Measurements from ENCODE around the gene GORASP2. TPM values are rescaled to one million over a fixed set of nuclear protein-coding genes. Genes with fewer than 3 reads are reported as not detected.

Gene GORASP2
- total RNA-seq, 1 experiment from 2014 or later, result 87.9 TPM

DNA sequence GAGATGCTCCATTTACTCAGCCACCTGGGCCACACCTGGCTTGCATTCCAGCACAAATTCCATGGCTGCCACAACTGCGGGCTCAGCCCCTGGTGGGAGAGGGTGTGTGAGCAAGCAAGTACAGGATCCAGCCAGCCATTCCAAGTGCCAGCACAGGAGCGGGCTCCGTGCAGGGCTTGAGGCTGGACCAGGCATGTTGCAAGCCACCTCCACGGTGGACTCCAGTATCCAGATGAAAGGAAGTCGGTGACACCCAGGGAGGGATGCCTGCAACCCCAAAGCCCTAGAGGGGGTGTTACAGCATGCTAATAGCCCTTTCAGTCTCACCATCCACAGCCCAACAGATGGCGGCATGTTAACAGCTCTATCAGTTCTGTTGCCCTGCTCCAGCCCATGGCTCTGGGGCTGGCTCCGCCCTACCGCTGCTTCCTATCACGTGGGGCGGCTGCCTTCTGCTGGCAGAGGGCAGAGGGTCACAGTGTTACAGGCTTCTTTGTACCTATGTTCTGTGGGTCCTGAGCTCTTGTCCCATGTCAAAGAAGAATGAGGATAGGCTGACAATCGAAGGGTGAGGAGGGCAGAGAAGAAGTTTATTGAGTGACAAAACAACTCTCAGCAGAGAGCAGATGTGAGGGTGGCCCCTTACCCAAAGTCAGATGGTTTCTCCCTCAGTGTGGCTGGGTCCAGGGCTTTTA, 11.7 kb upstream of the GORASP2 start:
- RAD21 ChIA-PET (ENCODE audit: low non-redundant PET in 1 of 2, low total read pairs in 2 of 2, uncharacterized antibody in 2 of 2, unreplicated experiment in 2 of 2), result no interaction called here
- ATAC-seq (no peak), DNase-seq (ENCODE audit: low read depth, low spot score) (no peak)
- Histone ChIP-seq H3K27me3 (ENCODE audit: insufficient read depth, low read length) (no peaks in the 10 kb centered on the region), H3K4me3 (replicated peaks in 1 of 2; ENCODE audit: low read depth in 1 of 2, low read length in 2 of 2) (no peak overlapping the region), H3K4me1 (ENCODE audit: control insufficient read depth in 1 of 2, insufficient read depth in 2 of 2, low read length in 2 of 2) (no peaks in the 10 kb centered on the region), H3K36me3 (ENCODE audit: control insufficient read depth in 1 of 2, insufficient read depth in 2 of 2, low read length in 2 of 2) (no peaks in the 10 kb centered on the region), H3K79me2 (ENCODE audit: insufficient read depth, low read length) (no peaks in the 10 kb centered on the region), H3K9me2 (ENCODE audit: insufficient read depth) (no peaks in the 10 kb centered on the region), H3K4me2 (ENCODE audit: low read length) (no peak overlapping the region), H2AFZ (ENCODE audit: low read depth, low read length, poor library complexity, severe bottlenecking) (no peak overlapping the region), H3K9ac (ENCODE audit: low read length) (no peak overlapping the region), H3K27ac (ENCODE audit: low read depth, low read length) (no peak overlapping the region), H3K9me3 (ENCODE audit: control insufficient read depth in 1 of 2, insufficient read depth in 1 of 2, low read depth in 1 of 2, low read length in 2 of 2) (peaks cover 12 to 14% of the 10 kb centered on the region in 2 experiments; a peak in 2 of 4 replicates), H4K20me1 (ENCODE audit: insufficient read depth) (no peaks in the 10 kb centered on the region)
- no TSS peak for BruUV-seq (replicated peaks)
- intact Hi-C loops (cut with micrococcal nuclease), result no loop called here
- POLR2A ChIA-PET, result interaction anchor here (0.9 kb wide), 1 partner anchor 12 kb away, joined by 3 read pairs; the partner anchor contains the start of gene GORASP2
- CTCF ChIA-PET, result interaction anchor here (1.3 kb wide), 1 partner anchor 12 kb away, joined by 4 read pairs; the partner anchor contains the start of gene GORASP2
- TF ChIP-seq FOSL1 (IDR thresholded peaks at IDR 0.05; ENCODE audit: low read depth), result no peak
- TF ChIP-seq, protein P1, sequence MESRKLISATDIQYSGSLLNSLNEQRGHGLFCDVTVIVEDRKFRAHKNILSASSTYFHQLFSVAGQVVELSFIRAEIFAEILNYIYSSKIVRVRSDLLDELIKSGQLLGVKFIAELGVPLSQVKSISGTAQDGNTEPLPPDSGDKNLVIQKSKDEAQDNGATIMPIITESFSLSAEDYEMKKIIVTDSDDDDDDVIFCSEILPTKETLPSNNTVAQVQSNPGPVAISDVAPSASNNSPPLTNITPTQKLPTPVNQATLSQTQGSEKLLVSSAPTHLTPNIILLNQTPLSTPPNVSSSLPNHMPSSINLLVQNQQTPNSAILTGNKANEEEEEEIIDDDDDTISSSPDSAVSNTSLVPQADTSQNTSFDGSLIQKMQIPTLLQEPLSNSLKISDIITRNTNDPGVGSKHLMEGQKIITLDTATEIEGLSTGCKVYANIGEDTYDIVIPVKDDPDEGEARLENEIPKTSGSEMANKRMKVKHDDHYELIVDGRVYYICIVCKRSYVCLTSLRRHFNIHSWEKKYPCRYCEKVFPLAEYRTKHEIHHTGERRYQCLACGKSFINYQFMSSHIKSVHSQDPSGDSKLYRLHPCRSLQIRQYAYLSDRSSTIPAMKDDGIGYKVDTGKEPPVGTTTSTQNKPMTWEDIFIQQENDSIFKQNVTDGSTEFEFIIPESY (IDR thresholded peaks at IDR 0.05; ENCODE audit: extremely low read depth, insufficient replicate concordance, low read length), result no peak
- TF ChIP-seq EGR1 (IDR thresholded peaks at IDR 0.05; ENCODE audit: low read depth), result no peak
- no peak for TF ChIP-seq POLR2AphosphoS5 (IDR thresholded peaks at IDR 0.05; ENCODE audit: low read depth, low read length)
- no peak for TF ChIP-seq ELF1 (IDR thresholded peaks at IDR 0.05; ENCODE audit: borderline replicate concordance, low read depth)
- TF ChIP-seq ZFX (IDR thresholded peaks at IDR 0.05), result no peak
- TF ChIP-seq, protein P2, sequence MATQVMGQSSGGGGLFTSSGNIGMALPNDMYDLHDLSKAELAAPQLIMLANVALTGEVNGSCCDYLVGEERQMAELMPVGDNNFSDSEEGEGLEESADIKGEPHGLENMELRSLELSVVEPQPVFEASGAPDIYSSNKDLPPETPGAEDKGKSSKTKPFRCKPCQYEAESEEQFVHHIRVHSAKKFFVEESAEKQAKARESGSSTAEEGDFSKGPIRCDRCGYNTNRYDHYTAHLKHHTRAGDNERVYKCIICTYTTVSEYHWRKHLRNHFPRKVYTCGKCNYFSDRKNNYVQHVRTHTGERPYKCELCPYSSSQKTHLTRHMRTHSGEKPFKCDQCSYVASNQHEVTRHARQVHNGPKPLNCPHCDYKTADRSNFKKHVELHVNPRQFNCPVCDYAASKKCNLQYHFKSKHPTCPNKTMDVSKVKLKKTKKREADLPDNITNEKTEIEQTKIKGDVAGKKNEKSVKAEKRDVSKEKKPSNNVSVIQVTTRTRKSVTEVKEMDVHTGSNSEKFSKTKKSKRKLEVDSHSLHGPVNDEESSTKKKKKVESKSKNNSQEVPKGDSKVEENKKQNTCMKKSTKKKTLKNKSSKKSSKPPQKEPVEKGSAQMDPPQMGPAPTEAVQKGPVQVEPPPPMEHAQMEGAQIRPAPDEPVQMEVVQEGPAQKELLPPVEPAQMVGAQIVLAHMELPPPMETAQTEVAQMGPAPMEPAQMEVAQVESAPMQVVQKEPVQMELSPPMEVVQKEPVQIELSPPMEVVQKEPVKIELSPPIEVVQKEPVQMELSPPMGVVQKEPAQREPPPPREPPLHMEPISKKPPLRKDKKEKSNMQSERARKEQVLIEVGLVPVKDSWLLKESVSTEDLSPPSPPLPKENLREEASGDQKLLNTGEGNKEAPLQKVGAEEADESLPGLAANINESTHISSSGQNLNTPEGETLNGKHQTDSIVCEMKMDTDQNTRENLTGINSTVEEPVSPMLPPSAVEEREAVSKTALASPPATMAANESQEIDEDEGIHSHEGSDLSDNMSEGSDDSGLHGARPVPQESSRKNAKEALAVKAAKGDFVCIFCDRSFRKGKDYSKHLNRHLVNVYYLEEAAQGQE (IDR thresholded peaks at IDR 0.05; ENCODE audit: low read depth), result no peak
- TF ChIP-seq, protein P3, sequence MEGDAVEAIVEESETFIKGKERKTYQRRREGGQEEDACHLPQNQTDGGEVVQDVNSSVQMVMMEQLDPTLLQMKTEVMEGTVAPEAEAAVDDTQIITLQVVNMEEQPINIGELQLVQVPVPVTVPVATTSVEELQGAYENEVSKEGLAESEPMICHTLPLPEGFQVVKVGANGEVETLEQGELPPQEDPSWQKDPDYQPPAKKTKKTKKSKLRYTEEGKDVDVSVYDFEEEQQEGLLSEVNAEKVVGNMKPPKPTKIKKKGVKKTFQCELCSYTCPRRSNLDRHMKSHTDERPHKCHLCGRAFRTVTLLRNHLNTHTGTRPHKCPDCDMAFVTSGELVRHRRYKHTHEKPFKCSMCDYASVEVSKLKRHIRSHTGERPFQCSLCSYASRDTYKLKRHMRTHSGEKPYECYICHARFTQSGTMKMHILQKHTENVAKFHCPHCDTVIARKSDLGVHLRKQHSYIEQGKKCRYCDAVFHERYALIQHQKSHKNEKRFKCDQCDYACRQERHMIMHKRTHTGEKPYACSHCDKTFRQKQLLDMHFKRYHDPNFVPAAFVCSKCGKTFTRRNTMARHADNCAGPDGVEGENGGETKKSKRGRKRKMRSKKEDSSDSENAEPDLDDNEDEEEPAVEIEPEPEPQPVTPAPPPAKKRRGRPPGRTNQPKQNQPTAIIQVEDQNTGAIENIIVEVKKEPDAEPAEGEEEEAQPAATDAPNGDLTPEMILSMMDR (IDR thresholded peaks at IDR 0.05 in 2 of 3, conservative IDR thresholded peaks at IDR 0.05 in 1 of 3; ENCODE audit: borderline replicate concordance in 1 of 3, insufficient read depth in 1 of 3, low read depth in 2 of 3, low read length in 2 of 3), result no peak
- TF ChIP-seq CEBPB (IDR thresholded peaks at IDR 0.05; ENCODE audit: low read depth), result no peak
- TF ChIP-seq POLR2A (IDR thresholded peaks at IDR 0.05; ENCODE audit: borderline replicate concordance, extremely low read depth, insufficient read depth, insufficient read length), result no peak
